Measurements from ENCODE around the gene CHD5.

The CHD5 gene

GRCh38 chr1:6096243-6097116, 83.6 kb downstream of the CHD5 start:
- DNase-seq, result no peak

- DNase-seq, result no peak
These were observed 84.4 kb downstream of the CHD5 start for GRCh38 chr1:6095511-6096242.

GRCh38 chr1:6094801-6095505, 85.2 kb downstream of the CHD5 start:
- no peak for DNase-seq

DNA sequence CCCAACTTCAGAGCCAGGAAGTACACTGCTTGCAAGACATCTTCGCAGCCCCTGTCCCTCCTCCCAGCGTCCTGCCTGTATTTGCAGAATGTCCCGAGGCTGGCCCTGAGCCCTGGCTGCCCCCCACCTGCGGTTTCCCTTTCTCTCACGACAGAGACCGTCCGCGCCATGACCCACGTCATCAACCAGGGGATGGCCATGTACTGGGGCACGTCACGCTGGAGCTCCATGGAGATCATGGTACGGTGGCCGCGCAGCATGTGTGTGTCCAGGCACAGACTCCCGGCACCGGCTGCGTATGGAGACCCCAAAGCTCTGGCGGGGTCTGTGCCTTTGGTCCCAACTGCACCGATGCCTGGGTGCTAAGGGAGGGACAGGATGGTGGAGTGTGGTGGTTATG, 85.9 kb downstream of the CHD5 start:
- no peak for DNase-seq

DNA sequence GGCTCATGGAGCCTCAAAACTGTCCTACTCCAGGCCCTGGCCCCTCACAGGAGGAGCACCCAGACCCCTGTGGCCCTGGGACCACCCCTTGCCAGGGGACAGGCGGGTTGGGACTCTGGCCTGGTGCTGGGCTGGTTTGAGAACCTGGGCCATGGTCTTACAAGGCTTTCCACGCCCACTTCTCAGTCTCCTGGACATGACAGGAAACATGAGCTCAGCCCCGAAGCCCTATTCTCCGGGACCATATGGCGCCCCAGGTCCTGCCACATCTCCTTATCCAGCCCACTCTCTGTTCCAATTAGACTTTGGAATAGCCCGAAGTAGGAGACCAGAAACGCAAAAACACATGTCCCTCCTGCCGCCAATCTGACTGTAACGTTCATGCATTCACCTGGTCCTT, 86.5 kb downstream of the CHD5 start:
- no peak for DNase-seq

DNA sequence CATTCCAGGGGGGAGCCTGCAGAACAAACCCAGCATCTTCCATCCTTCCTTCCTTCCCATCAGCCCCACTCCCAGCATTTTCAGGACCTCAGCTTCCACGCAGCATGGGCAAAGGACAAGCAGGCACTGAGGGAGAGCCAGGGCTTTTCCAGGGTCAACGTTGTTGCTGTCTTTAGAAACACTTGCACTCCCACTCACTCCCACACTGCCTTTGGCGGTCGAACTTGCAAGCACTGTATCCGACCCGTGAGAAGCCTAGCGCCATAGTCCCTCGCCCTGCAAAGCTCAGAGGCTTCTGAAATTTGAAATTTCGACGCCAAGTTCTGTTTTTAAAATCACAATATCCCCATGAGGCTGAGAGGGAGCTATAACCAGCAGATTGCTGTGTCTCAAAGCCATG, 87.0 kb downstream of the CHD5 start:
- no peak for DNase-seq

DNA sequence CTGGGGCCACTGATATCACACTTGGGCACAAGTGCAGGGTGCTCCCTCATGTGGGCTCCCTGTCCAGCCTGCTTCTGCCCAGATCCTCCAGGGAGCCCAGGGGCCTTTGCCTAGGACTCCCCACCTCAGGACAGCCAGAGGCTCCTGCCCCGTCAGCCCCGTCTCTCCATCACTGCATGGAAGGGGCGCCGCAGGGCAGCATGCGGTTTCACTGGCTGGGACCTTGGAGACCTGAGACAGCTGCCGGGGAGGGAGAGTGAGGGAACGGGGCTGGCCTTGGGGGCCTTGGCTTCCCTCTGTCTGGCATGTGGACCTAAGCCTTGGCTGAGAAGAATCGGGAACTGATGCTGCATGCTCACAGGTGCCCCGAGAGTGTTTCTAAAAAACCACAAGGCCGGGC, 87.9 kb downstream of the CHD5 start:
- DNase-seq, result no peak

DNA sequence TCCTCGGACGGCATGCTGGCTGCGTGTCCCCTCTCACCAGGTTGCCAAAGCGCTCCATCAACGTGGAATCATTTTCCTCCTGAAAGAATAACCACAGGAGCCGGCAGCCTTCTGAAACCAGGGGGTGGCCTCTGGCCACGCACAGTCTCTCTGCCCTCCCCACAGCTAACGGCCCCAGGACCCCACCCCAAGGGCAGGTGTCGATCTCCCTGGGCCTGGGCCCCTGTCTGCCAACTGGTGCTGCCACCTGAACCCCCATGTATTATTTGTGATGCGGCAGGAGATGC, 88.4 kb downstream of the CHD5 start:
- DNase-seq, result no peak

DNA sequence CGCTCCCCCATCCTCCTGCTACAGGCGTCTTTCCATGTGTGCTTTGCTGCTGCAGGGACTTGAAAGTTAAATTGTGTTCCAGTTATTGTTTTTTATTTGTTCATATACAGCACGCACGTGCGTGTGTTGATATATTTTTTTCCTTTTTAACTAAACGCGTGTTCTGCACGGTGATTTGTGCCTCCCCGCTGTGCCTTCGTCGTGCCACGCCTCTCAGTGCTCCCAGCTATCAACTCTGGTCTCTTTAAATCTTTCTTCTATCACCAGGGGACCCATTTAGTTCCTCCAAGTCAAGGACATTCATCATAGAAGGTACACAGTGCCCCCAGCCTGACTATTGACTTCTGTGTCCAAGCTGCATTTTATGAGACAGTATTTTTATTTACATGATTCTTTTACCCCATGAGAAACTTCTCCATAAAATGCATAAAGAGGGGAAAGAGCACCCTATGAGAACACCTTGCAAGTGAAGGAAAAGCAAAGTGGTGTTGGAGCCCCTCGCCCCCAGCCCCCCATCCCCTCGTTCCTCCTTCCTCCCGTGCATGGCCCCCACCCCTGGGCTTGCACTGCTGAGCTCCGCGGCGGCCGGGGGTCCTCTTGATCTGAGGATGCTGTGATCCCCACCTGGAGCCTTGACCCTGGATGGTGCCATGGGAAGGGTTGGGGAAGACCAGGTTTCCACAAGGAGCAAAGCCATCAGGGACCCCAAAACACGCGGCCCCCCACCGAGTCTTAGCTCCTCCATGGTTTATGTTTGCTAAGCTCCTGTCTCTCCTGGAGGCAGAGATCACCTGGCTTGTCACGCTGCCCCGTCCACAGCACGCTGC, 88.9 kb downstream of the CHD5 start:
- no peak for DNase-seq

- DNase-seq, result no peak
These were observed 89.8 kb downstream of the CHD5 start for GRCh38 chr1:6090288-6090687.

DNA sequence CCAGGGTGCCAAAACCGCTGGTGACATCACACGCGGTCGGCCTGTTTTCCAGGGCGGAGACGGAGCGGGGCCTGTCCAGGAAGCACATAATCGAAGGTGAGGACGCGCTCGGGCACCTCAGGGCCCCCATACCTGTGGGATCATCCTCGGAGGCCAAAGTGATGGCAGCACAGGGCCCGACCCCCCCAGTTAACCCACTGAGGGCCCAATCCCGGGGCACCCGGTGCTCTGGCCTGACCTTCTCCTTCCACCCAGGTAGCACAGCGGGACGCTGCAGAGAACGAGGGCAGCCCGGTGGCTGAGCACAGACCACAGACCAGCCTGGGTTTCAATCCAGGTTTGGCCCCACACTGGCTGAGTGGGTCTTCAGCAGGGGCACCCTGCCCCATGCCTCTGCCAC, 91.2 kb downstream of the CHD5 start:
- DNase-seq, result no peak

DNA sequence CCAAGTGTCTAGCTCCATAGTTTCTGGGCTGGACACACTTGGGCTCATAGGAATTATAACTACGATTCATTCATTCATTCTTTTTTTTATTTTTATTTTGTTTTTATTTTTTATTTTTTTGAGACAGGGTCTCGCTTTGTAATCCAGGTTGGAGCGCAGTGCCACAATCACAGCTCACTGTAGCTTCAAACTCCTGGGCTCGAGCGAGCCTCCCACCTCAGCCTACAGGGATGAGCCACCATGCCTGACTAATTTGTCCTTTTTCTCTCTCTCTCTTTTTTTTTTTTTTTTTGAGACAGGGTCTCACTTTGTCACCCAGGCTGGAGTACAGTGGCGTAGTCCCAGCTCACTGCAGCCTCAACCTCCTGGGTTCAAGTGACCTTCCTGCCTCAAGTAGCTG, 92.2 kb downstream of the CHD5 start:
- DNase-seq, result no peak

DNA sequence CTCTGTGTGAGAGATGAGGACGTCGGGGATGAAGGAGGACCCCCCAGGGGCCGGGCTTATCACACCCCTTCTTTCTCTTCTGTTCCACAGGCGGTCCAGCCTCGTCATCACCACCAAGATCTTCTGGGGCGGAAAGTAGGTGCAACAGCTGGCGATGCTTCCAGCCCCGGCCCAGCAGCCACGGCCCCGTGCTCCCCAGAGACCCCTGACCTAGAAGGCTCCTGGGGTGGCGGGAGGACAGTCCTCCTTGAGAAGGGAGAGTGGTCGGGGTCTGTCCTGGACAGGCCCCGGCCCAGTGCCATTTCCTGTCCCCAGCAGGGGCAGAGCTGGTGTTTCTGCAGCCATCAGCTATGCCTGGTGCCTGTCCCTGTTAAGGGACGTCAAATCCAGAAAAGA, 92.7 kb downstream of the CHD5 start:
- no peak for DNase-seq

DNA sequence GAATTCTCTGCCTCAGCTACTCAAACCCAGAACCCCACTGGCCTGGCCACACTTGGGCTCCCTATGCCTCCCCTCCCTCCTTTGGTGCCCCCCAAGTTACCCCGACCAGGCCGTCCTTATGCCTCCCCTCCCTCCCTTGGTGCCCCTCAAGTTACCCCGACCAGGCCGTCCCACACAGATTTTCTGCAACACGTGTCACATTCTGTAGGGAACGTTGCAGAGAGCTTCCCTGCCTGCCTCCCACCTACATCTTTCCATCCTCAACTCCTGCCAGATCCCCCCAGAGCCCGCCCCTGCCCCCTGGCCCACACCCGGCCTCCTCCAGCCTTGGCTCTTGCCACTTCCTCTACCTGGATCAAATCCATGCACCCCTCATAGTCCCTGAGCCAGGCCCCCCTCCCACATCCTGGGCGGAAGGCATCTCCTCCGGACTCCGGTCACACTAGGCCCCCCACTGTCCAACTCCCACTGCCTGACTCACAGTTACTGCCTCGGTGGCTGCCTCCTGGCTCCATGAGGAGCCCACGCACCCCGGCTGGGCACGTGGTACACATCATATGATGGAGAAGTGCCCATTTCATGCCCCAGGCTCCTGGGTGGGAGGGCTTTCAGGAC, 93.3 kb downstream of the CHD5 start:
- DNase-seq, result no peak

GRCh38 chr1:6086358-6086757, 93.8 kb downstream of the CHD5 start:
- no peak for DNase-seq

DNA sequence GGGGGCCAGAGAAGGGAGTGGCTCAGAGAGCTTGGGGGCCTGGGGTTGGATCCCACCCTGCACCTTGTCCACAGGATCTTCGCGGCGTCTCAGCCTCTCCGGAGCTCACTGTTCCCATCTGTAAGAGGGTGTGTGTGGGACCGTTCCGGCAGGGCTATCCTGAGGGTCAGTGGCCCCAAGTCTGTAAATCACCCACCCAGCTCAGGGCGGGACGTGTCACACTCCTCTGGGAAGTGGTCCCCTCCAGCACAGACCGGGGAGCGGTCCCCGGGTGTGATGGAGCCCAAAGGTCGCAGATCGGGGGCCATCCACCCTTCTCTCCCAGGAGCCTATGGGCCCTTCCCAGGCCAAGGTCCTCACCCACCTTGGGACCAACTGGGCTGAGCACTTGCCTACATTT, 94.5 kb downstream of the CHD5 start:
- DNase-seq, result no peak

GRCh38 chr1:6084781-6085495, 95.2 kb downstream of the CHD5 start:
- no peak for DNase-seq

- no peak for DNase-seq
These were observed 96.2 kb downstream of the CHD5 start for GRCh38 chr1:6083801-6084446.

- no peak for DNase-seq
These were observed 96.7 kb downstream of the CHD5 start for GRCh38 chr1:6083385-6083784.

- DNase-seq, result no peak
These were observed 97.6 kb downstream of the CHD5 start for GRCh38 chr1:6082430-6082971.

DNA sequence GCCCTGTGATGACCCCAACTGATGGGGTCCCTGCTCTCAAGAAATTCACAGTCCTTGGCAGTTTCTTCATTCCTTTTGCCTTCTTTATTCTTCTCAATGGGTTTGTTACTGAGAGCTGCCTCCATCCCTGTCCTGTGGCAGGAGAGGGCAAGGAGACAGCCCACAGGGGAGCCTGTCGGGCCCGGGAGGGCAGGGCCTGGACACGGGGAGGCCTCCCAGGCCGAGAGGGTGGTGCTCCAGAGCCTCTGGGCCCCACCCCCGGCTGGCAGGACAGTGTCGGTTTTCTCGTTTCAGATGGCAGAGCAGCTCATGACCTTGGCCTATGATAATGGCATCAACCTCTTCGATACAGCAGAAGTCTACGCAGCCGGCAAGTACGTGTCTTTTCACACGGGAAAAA, 98.2 kb downstream of the CHD5 start:
- DNase-seq, result no peak
